HG03565 (cell line): Measurements from ENCODE around the gene CAMK4.
A peak's percentile ranks its signal among the peaks of the same experiment; 100 is the strongest.

Experiments
- ATAC-seq: cut with Tn5 transposase; IDR thresholded peaks from one replicate; pipeline ENCODE4 v1.9.1; 2021; ENCODE audit warnings: mild to moderate bottlenecking, moderate library complexity; ENCODE audit not compliant: unreplicated experiment

The CAMK4 gene

GRCh38 chr5:111520908-111521307 lies 296.7 kb downstream of the CAMK4 start:
- no peak for ATAC-seq

- no peak for ATAC-seq
These were observed 303.9 kb downstream of the CAMK4 start for GRCh38 chr5:111528056-111528455.

- ATAC-seq = peak; percentile 84
These were observed 306.1 kb downstream of the CAMK4 start for GRCh38 chr5:111530298-111530740.

GRCh38 chr5:111532886-111533582 lies 308.9 kb downstream of the CAMK4 start:
- ATAC-seq = no peak

GRCh38 chr5:111535879-111536549 lies 311.8 kb downstream of the CAMK4 start:
- ATAC-seq = no peak

- no peak for ATAC-seq
These were observed 313.2 kb downstream of the CAMK4 start for GRCh38 chr5:111537141-111538024.
